Activated T-helper 9 cell treated with anti-CD3 and anti-CD28 coated beads, Interleukin-2, amount 50 U/mL, for 16 hours (primary cell): Measurements from ENCODE around the gene WWC1.

ENCODE experiments used
- DNase-seq: peaks from one replicate; pipeline ENCODE4 v3.0.0-alpha.2; 2020; ENCODE audit warnings: low read depth

WWC1 gene

GRCh38 chr5:168443950-168444700 is 152.7 kb downstream of the WWC1 start:
- no peak for DNase-seq

DNA sequence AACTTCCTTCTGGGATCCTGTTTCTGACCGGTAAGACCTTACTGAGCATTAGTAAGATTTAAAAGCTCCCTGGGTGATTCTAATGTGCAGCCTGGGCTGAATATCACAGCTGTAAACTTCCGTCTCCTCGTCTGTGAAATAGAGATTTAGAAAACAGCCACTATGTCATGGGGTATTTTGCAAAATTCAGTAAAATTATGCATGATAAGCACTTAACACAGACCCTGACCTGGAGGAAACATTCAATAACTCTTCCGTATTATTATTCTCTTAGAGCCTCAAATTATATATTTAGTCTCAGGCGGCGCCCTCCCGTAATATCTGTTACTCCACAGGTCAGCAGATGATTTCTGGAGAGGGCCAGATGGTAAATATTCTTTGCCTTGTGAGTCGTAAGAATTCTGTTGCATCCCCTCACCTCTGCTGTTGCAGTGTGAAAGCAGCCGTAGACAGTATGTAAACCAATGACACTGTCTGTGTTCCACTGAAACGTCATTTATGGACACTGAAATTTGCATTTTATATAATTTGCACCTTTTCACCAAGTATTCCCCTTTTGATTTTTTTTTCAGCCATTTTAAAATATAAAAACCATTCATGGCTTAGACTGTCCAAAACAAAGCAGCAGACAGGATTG is 155.7 kb downstream of the WWC1 start:
- no peak for DNase-seq

DNA sequence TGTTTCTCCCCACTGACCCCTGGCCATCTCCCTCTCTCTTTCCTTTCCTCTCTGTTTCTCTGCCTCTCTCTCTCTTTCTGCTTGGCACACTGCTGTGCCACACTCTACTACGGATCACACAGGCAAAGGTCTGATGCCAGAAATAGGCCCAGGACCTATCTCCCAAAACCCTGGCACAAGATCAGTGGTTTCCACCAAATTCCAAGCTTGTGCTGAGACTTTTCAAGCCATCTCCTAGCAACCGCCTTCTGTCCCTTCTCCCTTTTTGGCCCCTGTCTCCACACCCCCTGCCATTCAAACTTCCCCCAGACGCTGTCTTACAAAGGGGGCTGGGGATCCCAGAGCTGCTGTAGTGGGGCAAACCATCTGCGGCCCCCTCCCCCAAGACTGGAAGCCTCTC is 156.4 kb downstream of the WWC1 start:
- DNase-seq: no peak

DNA sequence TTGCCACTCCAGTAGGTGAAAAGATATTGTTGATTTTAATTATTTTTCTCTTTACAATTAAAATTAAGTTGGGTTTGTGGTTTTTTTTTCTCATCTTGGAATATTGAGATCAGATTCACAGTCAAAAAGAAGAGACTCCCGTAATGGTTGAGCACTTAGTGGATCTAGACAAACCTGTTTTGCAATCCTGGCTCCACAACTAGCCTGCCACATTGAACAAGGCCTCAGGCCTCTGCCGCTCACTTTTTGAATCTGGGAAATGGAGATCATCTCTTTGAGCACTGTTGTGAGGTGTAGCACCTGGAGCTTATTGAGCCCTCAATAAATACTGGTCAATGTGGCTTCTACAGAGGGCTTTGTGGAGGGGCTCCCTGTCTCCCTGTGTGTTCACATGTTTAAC is 157.7 kb downstream of the WWC1 start:
- no peak for DNase-seq

GRCh38 chr5:168451565-168451964 is 160.1 kb downstream of the WWC1 start:
- no peak for DNase-seq

DNA sequence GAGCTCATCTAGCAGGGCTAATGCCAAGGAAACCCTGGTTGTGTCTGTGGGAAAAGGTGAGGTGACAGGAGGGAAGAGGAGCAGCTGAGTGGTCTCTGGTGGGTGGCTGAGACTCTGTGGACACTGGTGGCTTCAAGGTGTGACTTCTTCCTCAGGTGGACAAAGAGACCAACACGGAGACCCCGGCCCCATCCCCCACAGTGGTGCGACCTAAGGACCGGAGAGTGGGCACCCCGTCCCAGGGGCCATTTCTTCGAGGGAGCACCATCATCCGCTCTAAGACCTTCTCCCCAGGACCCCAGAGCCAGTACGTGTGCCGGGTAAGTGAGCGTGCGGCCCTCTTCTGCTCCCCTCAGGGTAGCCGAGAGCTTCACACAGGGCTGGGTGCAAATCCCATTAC is 163.8 kb downstream of the WWC1 start:
- no peak for DNase-seq

DNA sequence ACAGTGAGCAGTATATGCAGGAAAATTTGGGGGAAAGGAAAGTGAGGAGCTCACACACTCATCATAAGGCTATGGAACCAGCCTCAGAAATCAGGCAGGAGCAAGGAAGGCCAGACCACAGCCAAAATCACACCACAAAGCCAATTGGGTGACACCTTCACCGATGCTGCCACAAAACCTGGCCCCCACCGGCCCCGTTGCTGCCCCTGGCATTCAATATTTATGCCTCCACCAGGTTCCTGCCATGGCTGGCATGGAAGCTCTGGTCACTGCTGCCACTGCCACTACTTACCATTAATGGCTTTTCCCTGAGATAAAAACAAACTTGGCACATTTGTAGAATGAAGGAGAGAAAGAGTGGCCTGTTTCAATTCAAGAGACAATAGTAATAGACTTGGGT is 166.1 kb downstream of the WWC1 start:
- DNase-seq: no peak

DNA sequence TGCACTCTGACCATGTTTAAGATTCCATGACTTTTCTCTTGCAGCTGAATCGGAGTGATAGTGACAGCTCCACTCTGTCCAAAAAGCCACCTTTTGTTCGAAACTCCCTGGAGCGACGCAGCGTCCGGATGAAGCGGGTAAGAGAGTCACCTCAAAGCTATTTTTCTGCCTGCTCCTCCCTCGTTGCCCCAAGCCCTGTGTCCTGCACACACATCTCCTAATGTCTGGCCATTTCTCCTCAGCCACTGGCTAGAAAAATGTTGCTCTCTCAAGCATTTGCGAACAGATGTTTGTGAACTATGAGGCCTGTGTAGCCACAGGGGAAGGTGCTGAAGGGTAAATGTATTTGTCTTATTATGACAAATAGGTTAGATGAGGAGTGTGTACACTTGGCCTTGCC is 169.2 kb downstream of the WWC1 start:
- DNase-seq: no peak

GRCh38 chr5:168463081-168463480 is 171.6 kb downstream of the WWC1 start:
- no peak for DNase-seq

- DNase-seq: no peak
These were observed 172.8 kb downstream of the WWC1 start for GRCh38 chr5:168464214-168464613.

- no peak for DNase-seq
These were observed 173.2 kb downstream of the WWC1 start for GRCh38 chr5:168464641-168465040.

DNA sequence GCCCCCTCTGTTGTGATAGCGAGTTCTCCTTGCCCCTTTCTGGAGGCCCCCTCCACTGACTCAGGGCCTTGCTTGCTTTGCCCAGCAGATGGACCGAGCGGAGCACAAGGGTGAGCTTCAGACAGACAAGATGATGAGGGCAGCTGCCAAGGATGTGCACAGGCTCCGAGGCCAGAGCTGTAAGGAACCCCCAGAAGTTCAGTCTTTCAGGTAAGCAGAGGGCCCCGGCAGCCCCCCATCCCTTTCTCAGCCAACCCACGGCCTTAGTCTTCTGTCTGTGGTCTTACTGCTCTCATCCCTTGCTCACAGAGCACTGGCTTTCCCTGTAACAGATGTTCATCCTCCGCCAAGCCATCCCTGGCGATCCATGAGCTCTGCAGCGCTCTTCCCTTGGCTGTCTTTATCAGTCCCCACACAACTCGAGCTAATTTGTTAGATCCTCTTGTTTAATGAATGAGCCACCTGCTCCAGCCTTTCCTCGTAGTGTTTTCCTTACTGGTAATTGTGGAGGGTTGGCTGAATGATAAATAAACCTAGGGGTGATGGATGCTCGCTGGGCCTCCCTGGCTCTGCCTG is 176.4 kb downstream of the WWC1 start:
- no peak for DNase-seq

GRCh38 chr5:168468836-168469235 is 177.4 kb downstream of the WWC1 start:
- DNase-seq: no peak

- no peak for DNase-seq
These were observed 178.4 kb downstream of the WWC1 start for GRCh38 chr5:168469816-168470215.

GRCh38 chr5:168471785-168472184 is 180.3 kb downstream of the WWC1 start:
- DNase-seq: no peak

GRCh38 chr5:168472329-168472728 is 180.9 kb downstream of the WWC1 start:
- DNase-seq: no peak

DNA sequence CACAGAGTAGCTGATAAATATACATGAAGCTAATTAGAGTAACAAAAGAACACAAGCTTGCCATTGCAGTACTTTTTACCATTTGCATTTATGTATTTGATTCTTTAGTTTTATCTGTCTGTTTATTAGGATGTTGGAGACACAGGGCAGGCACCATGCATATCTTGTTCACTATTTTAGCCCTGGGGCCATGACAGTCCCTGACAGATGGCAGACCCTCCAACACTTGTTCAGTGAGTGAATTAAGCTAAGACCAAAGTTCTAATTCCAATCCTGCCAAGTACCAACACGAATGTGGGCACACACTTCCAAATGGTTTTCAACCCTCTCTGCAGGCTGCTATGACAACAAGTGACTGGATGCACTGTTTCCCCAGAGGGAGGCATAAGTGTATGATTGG is 182.9 kb downstream of the WWC1 start:
- DNase-seq: no peak

DNA sequence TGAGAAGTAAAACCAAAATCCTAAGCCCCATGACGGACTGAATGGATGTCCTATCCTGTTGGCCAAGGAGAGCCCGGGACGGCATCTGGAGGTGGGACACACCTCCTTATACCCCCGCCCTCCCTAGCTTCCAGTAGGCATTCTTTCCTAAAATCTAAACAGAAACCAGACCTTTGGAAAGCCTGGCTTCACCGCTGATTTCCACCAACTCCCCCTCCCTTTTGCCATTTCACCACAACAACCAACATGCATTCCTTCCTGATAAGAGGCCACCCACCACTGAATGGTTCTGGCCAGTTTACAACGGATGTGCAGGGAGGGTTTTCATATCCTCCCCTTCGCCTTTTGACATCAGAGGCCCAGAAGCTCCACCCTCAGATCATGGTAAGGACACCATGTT is 185.6 kb downstream of the WWC1 start:
- no peak for DNase-seq

- no peak for DNase-seq
These were observed 187.7 kb downstream of the WWC1 start for GRCh38 chr5:168479166-168479565.

DNA sequence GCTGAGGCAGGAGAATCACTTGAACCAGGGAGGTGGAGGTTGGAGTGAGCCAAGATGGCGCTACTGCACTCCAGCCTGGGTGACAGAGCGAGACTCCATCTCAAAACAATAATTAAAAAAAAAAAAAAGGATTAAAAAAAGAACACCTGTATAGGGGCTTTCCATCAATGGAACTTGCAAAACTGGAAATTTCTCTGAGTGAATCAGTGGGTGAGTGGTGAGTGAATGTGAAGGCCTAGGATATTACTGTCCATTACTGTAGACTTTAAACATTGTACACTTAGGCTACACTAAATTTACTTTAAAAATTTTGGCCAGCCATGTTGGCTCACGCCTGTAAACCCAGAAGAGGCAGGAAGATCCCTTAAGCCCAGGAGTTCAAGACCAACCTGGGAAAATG is 189.2 kb downstream of the WWC1 start:
- DNase-seq: no peak

DNA sequence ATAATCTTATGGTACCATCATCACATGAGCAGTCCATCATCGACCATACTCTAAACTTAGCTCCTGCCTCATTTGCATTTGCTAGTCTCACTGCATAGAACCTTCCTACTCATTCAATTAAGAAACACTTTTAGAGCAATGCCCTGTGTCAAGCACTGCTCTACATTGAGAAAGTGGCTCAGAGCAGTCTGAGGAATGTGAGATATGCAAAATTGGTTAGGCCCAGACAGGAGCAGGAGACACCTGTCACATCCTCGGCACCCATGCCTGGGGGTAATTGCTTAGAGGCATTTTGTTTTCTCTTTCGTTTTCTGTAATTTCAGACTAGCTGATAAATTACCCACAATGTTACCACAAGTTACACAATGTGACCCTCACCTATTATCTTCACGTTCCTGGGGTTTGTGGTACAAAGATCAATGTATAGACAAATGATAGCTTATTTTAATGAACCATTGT is 189.9 kb downstream of the WWC1 start:
- DNase-seq: no peak

DNA sequence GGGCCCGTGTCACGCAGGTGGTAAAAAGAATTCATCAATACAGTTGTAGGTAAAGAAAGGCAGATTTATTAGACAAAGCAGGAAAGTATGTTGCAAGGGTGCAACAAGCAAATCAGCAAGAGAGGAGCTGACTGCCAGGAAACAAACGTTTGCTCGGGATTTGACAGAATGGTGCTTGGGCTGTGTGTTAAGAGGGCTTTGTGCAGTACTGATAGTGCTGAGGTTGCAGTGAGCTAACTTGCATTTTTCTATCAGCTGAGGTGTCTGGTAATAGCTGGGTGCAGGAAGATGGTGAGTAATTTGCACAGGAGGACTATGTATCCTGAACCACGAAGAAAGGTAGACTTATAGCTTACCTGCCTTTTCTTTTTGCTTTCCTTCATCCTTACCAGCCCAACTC is 190.9 kb downstream of the WWC1 start:
- no peak for DNase-seq

GRCh38 chr5:168486136-168486879 is 194.9 kb downstream of the WWC1 start, which contains the start of gene RARS1:
Gene RARS1, plus strand, starts transcription at chr5:168486471. Its CDS starts 28 bp downstream, at chr5:168486499.
- peak; percentile 84 for DNase-seq
